Putamen (tissue), 1 donor: ENCODE data around the gene ARRDC2.
A peak's percentile ranks its signal among the peaks of the same experiment; 100 is the strongest.
"Not testable (repeated sequence)": the region's sequence is repeated elsewhere in the genome, so short reads cannot be mapped to it uniquely, and the experiment has no call there.

Source experiments
- DNase-seq: peaks from one replicate; pipeline ENCODE4 v3.0.0-alpha.2; 2016; ENCODE audit warnings: low spot score

The ARRDC2 gene

DNA sequence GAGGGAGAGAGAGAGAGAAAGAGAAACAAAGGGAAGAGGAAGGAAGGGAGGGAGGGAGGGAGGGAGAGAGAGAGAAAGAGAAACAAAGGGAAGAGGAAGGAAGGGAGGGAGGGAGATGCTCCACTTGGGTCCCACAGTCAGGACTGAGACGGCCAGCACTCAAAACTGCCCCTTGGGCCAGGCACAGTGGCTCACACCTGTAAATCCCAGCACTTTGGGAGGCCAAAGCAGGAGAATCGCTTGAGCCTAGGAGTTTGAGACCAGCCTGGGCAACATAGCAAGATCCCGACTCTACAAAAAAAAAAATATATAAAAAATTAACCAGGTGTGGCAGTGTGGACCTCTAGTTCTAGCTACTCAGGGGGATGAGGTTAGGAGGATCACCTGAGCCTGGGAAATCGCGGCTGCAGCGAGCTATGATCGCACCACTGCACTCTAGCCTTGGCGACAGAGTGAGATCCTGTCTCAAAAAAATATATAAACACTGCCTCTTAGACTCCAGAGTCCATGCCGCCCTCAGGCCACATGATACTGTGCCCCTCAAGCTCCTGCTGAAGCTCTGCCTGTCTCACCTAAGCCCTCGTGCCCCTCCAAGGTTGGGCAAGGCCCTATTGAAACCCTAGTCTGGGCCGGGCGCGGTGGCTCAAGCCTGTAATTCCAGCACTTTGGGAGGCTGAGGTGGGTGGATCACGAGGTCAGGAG, 8.4 kb downstream of the ARRDC2 start:
- no peak for DNase-seq

DNA sequence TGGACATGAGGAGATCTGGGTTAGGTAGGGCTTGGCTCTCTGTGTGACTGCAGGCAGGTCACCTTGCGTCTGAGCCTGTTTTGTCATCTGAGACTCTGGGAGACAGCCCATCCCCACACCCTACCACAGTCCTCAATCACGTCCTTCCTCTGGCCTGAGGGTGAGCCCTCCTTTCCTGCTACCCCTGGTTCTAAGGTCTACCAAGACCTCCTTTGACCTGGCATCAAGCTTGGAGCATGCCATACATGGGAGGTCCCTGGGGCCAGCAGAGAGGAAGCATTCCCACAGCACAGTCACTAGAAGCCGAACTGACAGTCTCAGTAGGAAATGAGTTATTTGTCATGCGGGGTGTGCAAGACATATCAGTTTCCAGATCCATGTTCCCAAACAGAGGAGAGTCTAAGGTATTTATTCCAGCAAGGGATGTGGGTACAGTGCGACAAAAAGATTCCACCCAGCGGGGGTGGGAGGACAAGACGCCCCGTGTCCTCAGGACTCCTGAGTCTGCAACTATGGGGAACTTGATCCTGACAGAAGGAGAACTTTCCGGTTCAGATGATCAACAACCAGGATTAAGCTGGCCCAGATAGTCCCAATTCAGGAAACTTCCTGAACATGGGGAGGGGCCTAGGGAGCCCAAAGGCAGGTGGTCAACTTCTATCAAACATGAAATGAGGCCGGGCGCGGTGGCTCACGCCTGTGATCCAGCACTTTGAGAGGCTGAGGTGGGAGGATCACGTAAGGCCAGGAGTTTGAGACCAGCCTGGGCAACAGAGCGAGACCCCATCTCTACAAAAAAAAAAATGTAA, 9.5 kb downstream of the ARRDC2 start:
- DNase-seq, result no peak

DNA sequence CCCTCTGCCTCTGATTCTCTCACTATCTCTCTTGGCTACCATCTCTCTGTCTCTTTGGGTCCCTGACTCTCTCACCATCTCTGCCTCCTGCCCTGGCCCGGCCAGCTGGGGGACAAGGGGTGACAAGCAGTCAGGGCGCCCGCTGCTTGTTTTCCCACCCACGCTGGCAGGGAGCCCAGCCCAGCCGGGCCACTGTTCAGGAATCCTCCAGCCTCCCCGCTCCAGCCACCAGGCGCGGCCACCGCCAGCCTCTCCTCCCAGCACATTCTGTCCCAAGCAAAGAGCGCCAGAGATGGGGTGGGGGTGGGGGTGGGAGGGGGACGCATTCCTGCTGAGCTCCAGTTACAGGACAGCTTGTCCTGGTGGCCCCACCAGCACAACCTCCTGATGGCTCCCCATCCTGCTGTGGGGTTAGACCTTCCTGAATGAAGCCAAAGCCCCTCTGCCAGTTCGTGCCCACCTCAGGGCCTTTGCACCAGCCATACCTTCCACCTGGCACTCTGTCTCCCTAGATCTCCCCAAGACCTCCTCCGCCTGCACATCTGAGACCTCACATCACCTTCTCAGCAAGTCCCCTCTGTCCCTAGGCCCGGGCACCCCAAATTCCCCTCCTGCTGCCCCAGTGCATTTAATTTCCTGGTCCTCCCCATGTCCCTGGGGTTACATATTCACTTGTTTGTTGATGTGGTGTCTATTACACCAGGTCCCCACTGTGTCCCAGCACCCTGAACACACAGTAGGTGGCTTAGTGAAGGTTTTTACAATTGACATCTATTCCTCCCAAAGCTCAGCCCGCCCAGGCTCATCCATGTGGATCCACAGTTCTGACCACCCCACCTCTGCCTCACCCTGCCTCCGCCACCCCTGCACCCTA, 12.5 kb downstream of the ARRDC2 start:
- DNase-seq, result peak; percentile 90

DNA sequence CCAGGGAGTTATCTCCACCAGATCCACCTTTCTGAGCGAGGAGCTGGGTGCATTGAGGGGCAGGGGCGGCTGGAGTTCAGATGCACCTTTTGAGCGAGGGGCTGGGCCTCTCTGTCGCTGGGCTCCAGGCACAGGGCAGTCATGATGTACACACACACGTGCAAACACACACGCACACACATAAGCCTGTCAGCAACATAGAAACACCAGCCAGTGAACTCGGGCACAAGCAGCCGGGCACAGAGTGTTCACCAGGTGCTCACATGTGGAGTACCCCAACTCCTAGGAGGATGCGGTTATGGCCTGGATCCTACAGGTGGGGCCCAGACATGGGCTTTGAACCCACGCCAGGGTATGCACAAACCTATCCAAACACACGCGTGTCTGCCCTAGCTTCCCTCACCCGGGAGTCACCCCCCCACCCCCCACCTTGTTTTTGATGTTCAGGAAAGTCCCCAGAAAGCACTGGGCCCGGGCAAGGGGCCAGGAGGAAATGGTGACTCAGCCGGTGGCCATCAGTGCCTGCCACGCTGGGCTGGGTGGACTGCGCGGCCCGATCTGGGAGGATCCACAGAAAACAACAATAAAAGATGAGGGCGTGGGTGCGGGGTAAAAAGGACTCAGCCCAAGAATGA, 13.3 kb downstream of the ARRDC2 start:
- peak; percentile 78 for DNase-seq

DNA sequence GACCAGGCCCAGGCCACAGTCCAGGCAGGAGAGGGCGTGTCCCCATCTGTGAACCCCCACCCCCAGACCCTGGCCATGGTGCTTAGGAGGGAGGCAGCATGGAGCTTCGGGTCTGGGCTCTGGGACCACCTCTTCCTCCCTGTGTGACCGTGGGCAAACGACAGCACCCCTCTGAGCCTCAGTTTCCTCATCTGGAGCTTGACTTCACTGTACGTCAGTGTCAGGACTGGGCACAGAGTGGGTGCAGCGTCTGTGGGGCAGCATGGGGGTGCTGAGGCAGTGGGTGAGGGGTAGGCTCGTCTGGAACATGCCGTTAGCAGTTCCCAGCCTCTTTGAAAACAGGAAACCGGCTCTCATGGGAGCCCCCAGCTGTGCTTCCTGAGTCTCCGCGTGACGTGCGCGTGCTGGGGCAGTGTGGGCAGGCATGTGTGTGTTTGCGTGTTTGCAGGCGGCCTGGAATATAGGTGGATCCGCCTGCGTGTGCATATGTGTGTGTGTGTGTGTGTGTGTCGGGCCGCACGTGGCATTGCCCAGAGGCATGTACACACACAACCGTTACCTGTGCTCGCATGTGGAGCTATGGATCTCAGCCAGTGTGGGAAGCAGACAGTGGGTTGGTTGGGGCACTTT, 15.8 kb downstream of the ARRDC2 start:
- DNase-seq, result no peak

DNA sequence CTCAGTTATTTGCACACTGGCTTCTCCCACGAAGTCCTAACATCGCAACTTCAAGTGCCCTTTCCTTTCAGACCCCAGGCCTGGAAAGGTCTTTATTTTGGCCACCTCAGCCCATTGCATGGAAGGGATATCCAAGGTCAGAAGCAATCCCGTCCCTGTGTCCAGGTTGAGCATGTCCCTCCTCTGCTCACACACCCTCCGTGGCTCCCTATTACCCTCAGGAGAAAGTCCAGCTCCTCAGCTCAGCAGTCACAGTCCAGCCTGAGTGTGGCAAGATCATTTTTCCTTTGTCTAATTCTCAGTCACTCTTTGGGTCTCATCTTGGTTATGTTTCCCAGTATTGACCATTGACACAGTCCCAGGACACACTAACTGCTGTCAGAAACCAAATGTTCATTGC, 19.2 kb downstream of the ARRDC2 start:
- DNase-seq, result no peak

DNA sequence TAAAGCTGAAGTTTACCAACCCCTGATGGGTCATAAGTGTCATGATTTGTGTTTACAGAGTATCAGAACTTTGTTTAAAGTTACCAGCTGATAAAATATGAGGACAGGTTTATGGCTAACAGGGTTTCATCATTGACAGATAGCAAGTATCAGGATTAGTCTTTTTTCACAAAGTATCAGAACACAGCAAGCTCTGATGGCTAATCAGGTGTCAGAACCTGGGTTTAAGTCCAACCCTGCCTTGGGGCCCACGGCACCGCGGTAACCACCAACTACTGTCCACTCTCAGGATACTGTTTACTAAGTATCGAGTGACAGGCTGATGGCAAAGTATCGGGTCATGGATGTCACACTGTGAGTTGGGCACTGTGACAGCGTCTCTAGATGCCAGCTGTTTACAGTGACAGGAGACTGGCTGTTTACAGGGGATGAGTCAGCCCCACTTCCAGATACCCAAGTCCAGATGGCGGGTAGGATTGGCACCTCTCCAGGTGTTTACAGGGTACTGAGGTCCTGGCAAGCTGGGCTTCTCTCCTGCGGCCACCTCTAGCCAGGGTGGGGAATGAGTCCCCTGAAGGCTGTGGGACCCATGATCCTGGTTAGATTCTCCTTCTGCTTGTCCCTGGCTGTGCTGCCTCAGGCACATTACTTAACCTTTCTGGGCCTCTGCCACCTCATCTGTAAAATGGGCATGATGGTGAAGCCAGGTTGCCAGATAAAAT, 21.8 kb downstream of the ARRDC2 start:
- peak; percentile 63 for DNase-seq

DNA sequence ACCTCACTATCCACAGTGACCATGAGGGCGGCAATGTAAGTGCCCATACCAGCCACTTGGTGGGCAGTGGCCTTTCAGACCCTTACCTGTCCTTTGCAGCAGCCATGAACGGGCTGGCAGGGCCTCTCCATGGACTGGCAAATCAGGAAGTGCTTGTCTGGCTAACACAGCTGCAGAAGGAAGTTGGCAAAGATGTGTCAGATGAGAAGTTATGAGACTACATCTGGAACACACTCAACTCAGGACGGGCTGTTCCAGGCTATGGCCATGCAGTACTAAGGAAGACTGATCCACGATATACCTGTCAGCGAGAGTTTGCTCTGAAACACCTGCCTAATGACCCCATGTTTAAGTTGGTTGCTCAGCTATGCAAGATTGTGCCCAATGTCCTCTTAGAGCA, 23.4 kb downstream of the ARRDC2 start:
- not testable (repeated sequence) for DNase-seq

DNA sequence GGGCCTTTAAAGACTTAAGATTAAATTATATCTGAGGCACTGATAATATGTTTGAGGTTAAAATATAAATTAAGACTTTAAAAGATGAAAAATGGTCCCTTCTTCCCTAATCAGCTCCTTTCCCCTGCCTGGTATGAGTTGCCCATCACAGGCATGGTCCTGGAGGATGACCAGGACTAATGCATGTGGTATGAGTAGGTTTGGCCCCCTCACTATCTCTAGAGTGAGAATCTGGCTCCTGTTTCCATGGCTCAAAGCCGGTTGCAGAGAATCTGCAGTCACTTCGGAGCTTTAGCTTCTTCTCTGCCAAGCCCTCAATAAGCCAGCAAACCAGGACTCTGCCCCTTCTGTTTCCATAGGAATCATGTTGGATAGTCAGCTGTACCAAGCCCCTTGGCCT, 24.1 kb downstream of the ARRDC2 start:
- not testable (repeated sequence) for DNase-seq

DNA sequence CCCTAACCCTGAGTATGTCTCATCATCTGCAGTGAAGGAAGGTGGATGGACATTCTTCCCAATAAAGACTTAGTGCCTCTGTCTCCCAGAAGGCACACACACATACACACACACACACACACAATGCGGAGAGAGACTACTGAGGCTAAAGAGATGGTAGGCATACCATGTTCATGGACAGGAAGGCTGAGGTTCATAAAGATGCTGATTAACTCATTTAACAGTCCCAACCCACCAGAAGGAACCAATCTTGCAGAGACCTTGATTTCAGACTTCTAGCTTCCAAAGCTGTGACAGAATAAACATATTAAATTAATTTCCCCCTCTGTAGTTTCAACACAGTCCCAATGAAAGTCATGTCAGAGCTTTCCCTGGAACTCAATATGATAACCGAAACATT, 33.1 kb downstream of the ARRDC2 start:
- DNase-seq, result no peak

DNA sequence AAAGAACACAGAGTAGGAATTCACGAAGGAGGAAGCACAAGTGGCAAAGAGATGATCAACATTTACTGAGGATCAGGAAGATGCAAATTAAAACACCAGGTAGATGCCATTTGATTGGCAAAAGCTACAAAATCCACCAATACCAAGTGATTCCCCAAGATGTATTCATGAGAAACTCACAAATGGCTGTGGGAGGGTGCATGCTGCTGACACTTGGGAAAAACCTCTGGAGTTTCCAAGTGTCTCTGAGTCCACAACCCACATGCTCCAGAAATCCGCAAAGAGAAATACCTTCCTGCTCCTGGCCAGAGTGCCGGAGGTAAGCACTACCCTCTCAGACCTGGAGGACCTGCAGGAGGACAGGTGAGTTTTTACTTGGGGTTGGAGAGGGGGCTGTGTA, 35.7 kb downstream of the ARRDC2 start:
- DNase-seq, result no peak

DNA sequence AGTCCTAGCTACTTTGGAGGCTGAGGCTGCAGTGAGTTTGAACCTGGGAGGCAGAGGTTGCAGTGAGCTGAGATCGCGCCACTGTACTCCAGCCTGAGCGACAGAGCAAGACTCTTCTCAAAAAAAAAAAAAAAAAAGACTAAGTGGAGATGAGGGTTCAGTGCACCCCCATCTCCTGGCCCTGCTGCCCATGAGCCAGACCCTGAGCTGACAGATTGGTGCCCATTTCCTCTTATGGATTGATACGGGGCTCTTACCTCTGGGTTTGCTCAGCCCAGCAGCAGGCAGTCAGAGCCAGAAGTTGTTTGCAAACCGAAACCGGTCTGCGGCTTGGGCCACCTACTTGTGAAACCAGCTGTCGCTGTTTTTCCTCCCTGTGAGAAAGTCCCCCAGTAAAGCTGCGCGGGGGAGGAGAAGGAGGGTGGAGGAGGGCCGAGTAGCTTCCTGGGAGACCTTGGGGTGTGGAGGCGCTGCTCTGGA, 36.9 kb downstream of the ARRDC2 start:
- DNase-seq, result no peak

DNA sequence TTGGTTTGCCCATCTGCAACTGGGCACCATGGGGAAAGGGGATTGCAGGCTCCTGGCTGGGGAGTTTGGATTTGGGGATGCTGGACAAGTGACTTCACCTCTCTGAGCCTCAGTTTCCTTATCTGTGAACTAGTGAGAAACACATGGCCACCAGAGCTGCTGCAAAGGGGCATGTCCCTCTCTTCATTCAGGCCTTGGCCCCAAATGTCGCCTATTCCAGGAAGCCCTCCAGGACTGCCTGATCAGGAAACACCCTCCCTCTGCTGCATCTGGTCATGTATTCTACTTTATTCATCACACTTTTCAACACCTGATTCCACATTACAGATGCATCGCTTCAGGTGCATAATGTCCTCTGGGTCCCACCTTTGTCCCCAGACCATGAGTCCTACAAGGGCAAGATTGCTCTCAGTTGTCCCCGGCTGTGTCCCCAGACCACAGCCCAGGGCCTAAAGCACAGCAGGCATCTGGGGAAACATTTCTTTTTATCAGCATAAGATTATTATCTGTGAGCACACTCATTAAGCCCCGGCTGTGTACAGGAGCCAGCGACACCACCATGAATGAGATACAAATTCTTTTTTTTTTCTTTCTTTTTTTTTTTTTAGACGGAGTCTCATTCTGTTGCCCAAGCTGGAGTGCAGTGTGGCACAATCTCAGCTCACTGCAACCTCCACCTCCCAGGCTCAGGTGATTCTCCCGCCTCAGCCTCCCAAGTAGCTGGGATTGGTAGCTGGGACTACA, 37.5 kb downstream of the ARRDC2 start:
- no peak for DNase-seq

DNA sequence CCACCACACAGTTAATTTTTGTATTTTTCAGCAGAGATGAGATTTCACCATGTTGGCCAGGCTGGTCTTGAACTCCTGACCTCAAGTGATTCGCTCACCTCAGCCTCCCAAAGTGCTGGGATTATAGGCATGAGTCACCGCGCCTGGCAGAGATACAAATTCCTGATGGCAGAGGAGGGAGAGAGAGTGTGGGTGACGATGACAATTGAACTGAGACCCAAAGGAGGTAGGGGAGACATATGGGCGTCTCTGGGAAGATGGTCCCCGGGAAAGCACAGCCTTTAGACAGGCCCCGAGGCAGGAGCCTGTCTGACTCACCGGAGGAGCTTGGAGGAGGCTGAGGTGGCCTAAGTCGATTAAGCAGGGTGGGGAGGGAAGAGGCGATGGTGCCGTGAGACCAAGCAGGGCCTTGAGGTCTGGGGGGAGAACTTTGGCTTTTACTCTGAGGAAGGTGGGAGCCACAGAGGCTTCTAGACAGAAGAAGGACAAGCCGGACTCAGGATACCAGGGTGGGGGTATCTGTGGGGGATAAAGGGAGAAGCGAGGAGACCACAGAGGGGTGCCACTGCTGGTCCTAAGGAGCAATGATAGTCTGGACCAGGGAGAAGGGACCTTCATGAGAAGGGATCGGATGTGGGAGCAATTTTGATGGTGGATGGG, 38.2 kb downstream of the ARRDC2 start:
- no peak for DNase-seq

DNA sequence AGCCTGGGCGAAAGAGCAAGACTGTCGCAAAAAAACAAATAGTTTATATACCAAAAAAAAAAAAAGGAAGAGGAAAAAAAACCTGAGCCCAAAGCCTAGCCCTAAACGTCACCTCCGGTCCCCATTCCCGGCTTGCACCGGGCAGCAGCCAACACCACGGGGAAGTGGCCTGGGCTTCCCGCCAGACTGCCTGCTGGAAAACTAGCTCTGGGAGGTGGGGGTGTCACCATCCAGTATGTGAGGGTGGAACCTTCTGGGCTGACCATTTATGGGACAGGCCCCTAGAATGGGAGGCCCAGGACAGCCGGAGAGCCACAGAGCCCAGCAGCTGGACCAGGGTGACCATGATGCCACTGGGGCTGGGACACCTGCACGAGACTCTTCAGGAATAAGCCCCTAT, 41.4 kb downstream of the ARRDC2 start:
- peak; percentile 57 for DNase-seq

DNA sequence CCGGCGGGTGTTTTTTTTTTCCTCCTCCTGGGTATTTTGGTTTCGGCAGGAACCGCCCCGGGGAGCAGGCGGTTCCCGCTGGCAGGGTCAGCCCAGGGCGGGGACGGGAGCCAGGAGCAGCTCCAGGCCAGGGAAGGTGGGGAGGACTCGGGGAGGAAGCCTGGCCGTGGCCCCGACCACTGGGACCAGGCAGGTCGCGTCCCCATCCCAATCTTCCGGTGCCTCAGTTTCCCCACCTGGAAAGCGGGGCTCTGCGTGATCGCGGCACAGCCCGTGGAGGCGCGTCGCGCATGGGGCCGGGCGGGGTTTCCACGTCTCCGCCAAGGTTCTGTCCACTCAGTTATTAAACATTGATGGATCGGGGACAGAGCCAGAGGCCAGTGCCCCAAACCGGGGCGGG, 43.9 kb downstream of the ARRDC2 start:
- DNase-seq, result no peak

DNA sequence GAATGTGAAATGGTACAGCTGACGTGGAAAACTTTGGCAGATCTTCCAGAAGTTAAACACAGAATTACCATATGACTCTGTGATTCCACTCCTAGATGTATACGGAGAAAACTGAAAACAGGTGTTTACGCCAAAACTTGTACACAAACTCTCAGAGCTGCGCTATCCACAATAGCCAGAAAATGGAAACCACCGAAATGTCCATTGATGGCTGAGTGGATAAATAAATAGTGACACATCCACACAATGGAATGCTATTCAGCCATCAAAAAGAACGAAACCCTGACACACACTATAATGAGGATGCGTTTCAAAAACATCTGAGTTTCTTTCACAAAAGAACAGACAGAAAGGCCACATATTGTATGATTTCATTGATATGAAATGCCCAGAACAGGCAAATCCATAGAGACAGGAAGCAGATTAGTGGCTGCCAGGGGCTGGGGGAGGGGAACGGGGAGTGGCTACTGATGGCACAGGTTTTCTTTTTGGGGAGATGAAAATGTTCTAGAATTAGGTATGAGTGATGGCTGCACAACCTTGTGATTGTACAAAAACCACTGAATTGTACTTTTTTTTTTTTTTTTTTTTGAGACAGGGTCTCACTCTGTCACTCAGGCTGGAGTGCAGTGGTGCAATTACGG, 45.7 kb downstream of the ARRDC2 start:
- DNase-seq, result no peak

DNA sequence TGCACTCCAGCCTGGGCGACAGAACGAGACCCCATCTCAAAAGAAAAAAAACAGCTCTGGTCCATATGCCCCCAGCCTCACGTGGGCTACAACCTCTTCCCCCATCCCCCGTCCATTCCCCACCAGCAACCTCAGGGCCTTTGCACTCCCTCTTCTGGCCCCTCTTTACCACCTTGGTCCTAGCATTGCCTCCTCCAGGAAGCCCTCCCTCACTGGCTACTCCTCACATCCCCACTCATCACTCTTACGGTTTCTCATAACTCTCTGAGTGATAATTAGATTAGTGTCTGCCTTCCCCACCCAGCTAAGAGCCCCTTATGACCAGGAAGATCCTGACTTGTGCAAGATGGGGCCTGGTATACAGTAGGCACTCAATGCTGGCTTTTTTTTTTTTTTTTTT, 48.0 kb downstream of the ARRDC2 start:
- DNase-seq, result no peak

DNA sequence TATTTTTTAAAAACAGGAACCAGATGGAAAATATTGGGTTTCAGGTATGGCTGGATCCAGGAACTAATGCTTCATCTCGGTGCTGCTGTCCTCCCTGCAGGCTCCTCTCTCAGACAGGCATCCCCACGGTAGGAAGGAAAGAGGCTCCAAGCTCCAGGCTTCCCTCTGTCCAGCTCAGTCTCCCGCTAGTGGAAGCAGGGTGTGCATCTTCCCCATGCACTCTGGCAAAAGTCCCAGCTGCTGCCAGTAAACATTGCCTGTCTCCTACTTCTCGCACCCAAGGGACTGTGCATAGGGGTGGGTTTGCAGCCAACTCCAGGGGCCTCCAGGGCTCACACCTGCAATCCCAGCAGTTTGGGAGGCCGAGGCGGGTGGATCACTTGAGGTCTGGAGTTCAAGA, 49.6 kb downstream of the ARRDC2 start:
- DNase-seq, result peak; percentile 61
